ENCODE measurements around the gene MAML2. TPM values are rescaled to one million over a fixed set of nuclear protein-coding genes. Genes with fewer than 3 reads are reported as not detected.

Gene MAML2
- total RNA-seq, 1 donor from 2014 or later = 18.7 TPM

DNA sequence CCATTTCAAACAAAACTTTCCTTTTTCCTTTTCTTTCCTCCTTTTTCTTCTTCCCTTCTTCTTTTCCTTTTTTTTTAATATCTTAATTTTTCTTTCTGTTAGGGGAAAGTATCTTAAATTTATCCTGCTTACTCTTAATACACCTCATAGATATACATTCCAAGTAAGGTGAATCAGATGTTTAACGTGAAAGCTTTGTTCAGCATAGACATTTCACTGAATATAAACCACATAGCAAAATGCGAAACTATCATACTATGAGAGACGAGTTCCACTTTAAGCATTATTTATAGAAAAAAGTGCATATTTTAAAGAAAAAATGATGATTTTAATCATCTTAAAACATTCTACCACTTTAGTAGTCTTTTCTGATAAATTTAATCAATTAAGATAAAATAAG is 281.3 kb downstream of the MAML2 start:
- H3K4me3 Mint-ChIP-seq = no peak overlapping the region
- peaks cover 3% of the 10 kb centered on the region for H3K9me3 Mint-ChIP-seq
- no peak overlapping the region for H3K27ac Mint-ChIP-seq (ENCODE audit: unreplicated experiment)
- H3K27me3 Mint-ChIP-seq (ENCODE audit: low read depth) = no peaks in the 10 kb centered on the region
- peaks cover 55% of the 10 kb centered on the region for H3K4me1 Mint-ChIP-seq
- TF ChIP-seq, protein P1, sequence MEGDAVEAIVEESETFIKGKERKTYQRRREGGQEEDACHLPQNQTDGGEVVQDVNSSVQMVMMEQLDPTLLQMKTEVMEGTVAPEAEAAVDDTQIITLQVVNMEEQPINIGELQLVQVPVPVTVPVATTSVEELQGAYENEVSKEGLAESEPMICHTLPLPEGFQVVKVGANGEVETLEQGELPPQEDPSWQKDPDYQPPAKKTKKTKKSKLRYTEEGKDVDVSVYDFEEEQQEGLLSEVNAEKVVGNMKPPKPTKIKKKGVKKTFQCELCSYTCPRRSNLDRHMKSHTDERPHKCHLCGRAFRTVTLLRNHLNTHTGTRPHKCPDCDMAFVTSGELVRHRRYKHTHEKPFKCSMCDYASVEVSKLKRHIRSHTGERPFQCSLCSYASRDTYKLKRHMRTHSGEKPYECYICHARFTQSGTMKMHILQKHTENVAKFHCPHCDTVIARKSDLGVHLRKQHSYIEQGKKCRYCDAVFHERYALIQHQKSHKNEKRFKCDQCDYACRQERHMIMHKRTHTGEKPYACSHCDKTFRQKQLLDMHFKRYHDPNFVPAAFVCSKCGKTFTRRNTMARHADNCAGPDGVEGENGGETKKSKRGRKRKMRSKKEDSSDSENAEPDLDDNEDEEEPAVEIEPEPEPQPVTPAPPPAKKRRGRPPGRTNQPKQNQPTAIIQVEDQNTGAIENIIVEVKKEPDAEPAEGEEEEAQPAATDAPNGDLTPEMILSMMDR (conservative IDR thresholded peaks at IDR 0.05) = no peak
- DNase-seq (ENCODE audit: low read depth, low spot score) = no peak
- peaks cover 9% of the 10 kb centered on the region for H3K36me3 Mint-ChIP-seq (ENCODE audit: low read depth)

DNA sequence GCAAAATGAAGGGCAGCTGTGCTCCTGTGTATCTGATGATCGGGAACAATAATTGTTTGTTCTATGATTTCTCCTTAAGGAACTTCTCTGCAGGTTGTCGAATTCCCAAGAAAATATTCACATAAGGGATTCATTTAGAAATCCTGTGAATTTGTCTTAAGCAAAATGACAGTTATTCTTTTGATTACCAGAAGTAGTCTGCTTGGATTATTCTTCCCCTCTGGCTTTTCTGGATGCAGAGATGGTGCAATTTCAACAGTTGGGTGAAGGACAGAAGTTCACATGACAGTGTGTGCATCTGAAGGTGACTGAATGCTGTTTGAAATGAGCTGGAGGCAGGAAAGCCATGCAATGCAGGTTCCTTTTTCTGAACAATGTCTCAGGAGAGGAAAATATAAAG is 281.9 kb downstream of the MAML2 start:
- Mint-ChIP-seq H3K4me3 (no peak overlapping the region), H3K4me1 (peaks cover 57% of the 10 kb centered on the region), H3K9me3 (peaks cover 3% of the 10 kb centered on the region), H3K36me3 (ENCODE audit: low read depth) (peaks cover 7% of the 10 kb centered on the region), H3K27me3 (ENCODE audit: low read depth) (no peaks in the 10 kb centered on the region), H3K27ac (ENCODE audit: unreplicated experiment) (no peak overlapping the region)
- DNase-seq (ENCODE audit: low read depth, low spot score) = no peak
- TF ChIP-seq, protein P1 (conservative IDR thresholded peaks at IDR 0.05) = no peak

GRCh38 chr11:96057502-96057901 is 285.5 kb downstream of the MAML2 start:
- peaks cover 75% of the 10 kb centered on the region for H3K4me1 Mint-ChIP-seq
- DNase-seq (ENCODE audit: low read depth, low spot score) = no peak
- no peaks in the 10 kb centered on the region for H3K27me3 Mint-ChIP-seq (ENCODE audit: low read depth)
- peaks cover 5% of the 10 kb centered on the region for H3K36me3 Mint-ChIP-seq (ENCODE audit: low read depth)
- peak overlapping the region; percentile 85 for H3K27ac Mint-ChIP-seq (ENCODE audit: unreplicated experiment)
- peaks cover 3% of the 10 kb centered on the region for H3K9me3 Mint-ChIP-seq
- TF ChIP-seq, protein P1 (conservative IDR thresholded peaks at IDR 0.05) = no peak
- no peak overlapping the region for H3K4me3 Mint-ChIP-seq

GRCh38 chr11:96056576-96056975 is 286.4 kb downstream of the MAML2 start:
- Mint-ChIP-seq H3K4me3 (peak overlapping the region; percentile 23), H3K27ac (ENCODE audit: unreplicated experiment) (peak overlapping the region; percentile 12), H3K9me3 (peaks cover 3% of the 10 kb centered on the region), H3K4me1 (peaks cover 68% of the 10 kb centered on the region), H3K27me3 (ENCODE audit: low read depth) (no peaks in the 10 kb centered on the region), H3K36me3 (ENCODE audit: low read depth) (peaks cover 5% of the 10 kb centered on the region)
- no peak for DNase-seq (ENCODE audit: low read depth, low spot score)
- TF ChIP-seq, protein P1 (conservative IDR thresholded peaks at IDR 0.05) = no peak

GRCh38 chr11:96055706-96056387 is 287.1 kb downstream of the MAML2 start:
- Mint-ChIP-seq H3K4me3 (peak overlapping the region; percentile 54), H3K9me3 (peaks cover 3% of the 10 kb centered on the region), H3K36me3 (ENCODE audit: low read depth) (peaks cover 5% of the 10 kb centered on the region), H3K27ac (ENCODE audit: unreplicated experiment) (peak overlapping the region; percentile 97), H3K4me1 (peaks cover 63% of the 10 kb centered on the region), H3K27me3 (ENCODE audit: low read depth) (no peaks in the 10 kb centered on the region)
- TF ChIP-seq, protein P1 (conservative IDR thresholded peaks at IDR 0.05) = no peak
- no peak for DNase-seq (ENCODE audit: low read depth, low spot score)
